Thymus (tissue), 11 donors: ENCODE results near the gene PDE2A. TPM values are rescaled to one million over a fixed set of nuclear protein-coding genes. Genes with fewer than 3 reads are reported as not detected.

Experiments
- DNase-seq, 9 donors: peaks; one replicate each; pipeline ENCODE4 v3.0.0-alpha.2; 2013; ENCODE audit warnings: low spot score in 9 of 9, low read depth in 6 of 9, missing footprints in 1 of 9
- H3K27ac ChIP-seq, 2 donors: one replicate each; pipeline ENCODE4 v1.5.1; 2013; ENCODE audit warnings: control low read depth in 1 of 2, low read depth in 1 of 2, low read length in 1 of 2, mild to moderate bottlenecking in 1 of 2, moderate library complexity in 1 of 2
- H3K27me3 ChIP-seq, 2 donors: one replicate each; pipeline ENCODE4 v1.5.1; 2013; ENCODE audit warnings: low read length in 1 of 2; ENCODE audit not compliant: control insufficient read depth in 2 of 2, insufficient read depth in 1 of 2
- H3K36me3 ChIP-seq, 2 donors: one replicate each; pipeline ENCODE4 v1.5.1; 2013; ENCODE audit warnings: low read length in 1 of 2, mild to moderate bottlenecking in 1 of 2, moderate library complexity in 1 of 2; ENCODE audit not compliant: control insufficient read depth in 2 of 2, insufficient read depth in 2 of 2
- H3K4me1 ChIP-seq, 2 donors: one replicate each; pipeline ENCODE4 v1.5.1; 2013; ENCODE audit warnings: low read length in 2 of 2; ENCODE audit not compliant: control insufficient read depth in 2 of 2, insufficient read depth in 2 of 2
- H3K4me3 ChIP-seq, 2 donors: one replicate each; pipeline ENCODE4 v1.5.1; 2013; ENCODE audit warnings: low read length in 2 of 2, control low read depth in 1 of 2, mild to moderate bottlenecking in 1 of 2
- H3K9me3 ChIP-seq, 2 donors: one replicate each; pipeline ENCODE4 v1.5.1; 2013; ENCODE audit warnings: low read length in 1 of 2, mild to moderate bottlenecking in 1 of 2; ENCODE audit not compliant: control insufficient read depth in 2 of 2, insufficient read depth in 1 of 2
- WGBS: extraction: QIAGEN DNeasy Blood & Tissue Kit; methylation state at CpG from one replicate; pipeline ENCODE4 v1.1.7; 2013; 5-methylcytosine and 5-hydroxymethylcytosine counted together
- polyA plus RNA-seq: library from polyadenylated mRNA; stranded (reverse); fragments of 200-250 nt; gene quantifications from one replicate; pipeline ENCODE4 v1.2.3, GENCODE V29; 2013
- total RNA-seq: library from RNA; stranded (reverse); fragments of 120-200 nt; gene quantifications from one replicate; pipeline ENCODE4 v1.2.4, GENCODE V29; 2013
- donor health status: healthy.

The PDE2A gene
- total and polyA plus RNA-seq, 2 donors, result 1.1 to 16.9 TPM

- H3K4me1 ChIP-seq, result no peaks in the 10 kb centered on the region
- H3K36me3 ChIP-seq, result no peaks in the 10 kb centered on the region
- no peak overlapping the region for H3K4me3 ChIP-seq
- no peak for DNase-seq
- H3K27me3 ChIP-seq, result peaks cover 25 to 86% of the 10 kb centered on the region in 2 donors
- no peaks in the 10 kb centered on the region for H3K9me3 ChIP-seq
- 90% methylated on average over 8 of the region's 8 CpGs for WGBS
- H3K27ac ChIP-seq, result no peak overlapping the region
Observed at GRCh38 chr11:72637926-72638325, 36.3 kb downstream of the PDE2A start.

GRCh38 chr11:72637198-72637597 lies 37.0 kb downstream of the PDE2A start:
- Histone ChIP-seq H3K4me3 (no peak overlapping the region), H3K4me1 (no peaks in the 10 kb centered on the region), H3K27me3 (peaks cover 19 to 79% of the 10 kb centered on the region in 2 donors), H3K9me3 (no peaks in the 10 kb centered on the region), H3K27ac (no peak overlapping the region), H3K36me3 (no peaks in the 10 kb centered on the region)
- whole genome bisulfite sequencing, result 96% methylated on average over 2 of the region's 2 CpGs
- no peak for DNase-seq

GRCh38 chr11:72636376-72636775 lies 37.8 kb downstream of the PDE2A start:
- H3K36me3 ChIP-seq, result no peaks in the 10 kb centered on the region
- no peaks in the 10 kb centered on the region for H3K9me3 ChIP-seq
- H3K4me1 ChIP-seq, result no peaks in the 10 kb centered on the region
- WGBS, result 92% methylated on average over 3 of the region's 3 CpGs
- H3K4me3 ChIP-seq, result no peak overlapping the region
- no peak overlapping the region for H3K27ac ChIP-seq
- no peak for DNase-seq
- H3K27me3 ChIP-seq, result peaks cover 11 to 71% of the 10 kb centered on the region in 2 donors

GRCh38 chr11:72635933-72636332 lies 38.3 kb downstream of the PDE2A start:
- Histone ChIP-seq H3K27me3 (peaks cover 7 to 67% of the 10 kb centered on the region in 2 donors), H3K9me3 (no peaks in the 10 kb centered on the region), H3K4me3 (no peak overlapping the region), H3K27ac (no peak overlapping the region), H3K4me1 (no peaks in the 10 kb centered on the region), H3K36me3 (no peaks in the 10 kb centered on the region)
- DNase-seq, result no peak
- WGBS, result 90% methylated on average over 6 of the region's 6 CpGs

GRCh38 chr11:72635309-72635915 lies 38.8 kb downstream of the PDE2A start:
- 85% methylated on average over 9 of the region's 9 CpGs for WGBS
- Histone ChIP-seq H3K27ac (no peak overlapping the region), H3K27me3 (peaks cover 3 to 61% of the 10 kb centered on the region in 2 donors), H3K4me3 (no peak overlapping the region), H3K9me3 (no peaks in the 10 kb centered on the region), H3K4me1 (no peaks in the 10 kb centered on the region), H3K36me3 (no peaks in the 10 kb centered on the region)
- no peak for DNase-seq

GRCh38 chr11:72634472-72635095 lies 39.6 kb downstream of the PDE2A start:
- no peak for DNase-seq
- no peak overlapping the region for H3K27ac ChIP-seq

GRCh38 chr11:72634016-72634415 lies 40.2 kb downstream of the PDE2A start:
- Histone ChIP-seq H3K36me3 (no peaks in the 10 kb centered on the region), H3K27me3 (peaks cover 0 to 47% of the 10 kb centered on the region in 2 donors), H3K4me3 (no peak overlapping the region), H3K4me1 (no peaks in the 10 kb centered on the region), H3K27ac (no peak overlapping the region), H3K9me3 (no peaks in the 10 kb centered on the region)
- 81% methylated on average over 9 of the region's 9 CpGs for WGBS
- DNase-seq, result no peak

More at GRCh38 chr11:72634472-72635095, 39.6 kb downstream of the PDE2A start:
- peaks cover 0 to 53% of the 10 kb centered on the region in 2 donors for H3K27me3 ChIP-seq
- WGBS, result 77% methylated on average over 7 of the region's 7 CpGs
- no peak overlapping the region for H3K4me3 ChIP-seq
- H3K4me1 ChIP-seq, result no peaks in the 10 kb centered on the region
- H3K36me3 ChIP-seq, result no peaks in the 10 kb centered on the region
- no peaks in the 10 kb centered on the region for H3K9me3 ChIP-seq

GRCh38 chr11:72633068-72633467 lies 41.2 kb downstream of the PDE2A start:
- no peaks in the 10 kb centered on the region for H3K4me1 ChIP-seq
- no peak overlapping the region for H3K27ac ChIP-seq

GRCh38 chr11:72631806-72632731 lies 42.2 kb downstream of the PDE2A start:
- DNase-seq, result no peak
- no peak overlapping the region for H3K4me3 ChIP-seq
- H3K9me3 ChIP-seq, result no peaks in the 10 kb centered on the region
- WGBS, result 93% methylated on average over 18 of the region's 18 CpGs
- peaks cover 0 to 33% of the 10 kb centered on the region in 2 donors for H3K27me3 ChIP-seq
- H3K36me3 ChIP-seq, result no peaks in the 10 kb centered on the region
- H3K27ac ChIP-seq, result no peak overlapping the region
- H3K4me1 ChIP-seq, result no peaks in the 10 kb centered on the region

More at GRCh38 chr11:72633068-72633467, 41.2 kb downstream of the PDE2A start:
- Histone ChIP-seq H3K9me3 (no peaks in the 10 kb centered on the region), H3K36me3 (no peaks in the 10 kb centered on the region), H3K27me3 (peaks cover 0 to 38% of the 10 kb centered on the region in 2 donors), H3K4me3 (no peak overlapping the region)
- 66% methylated on average over 4 of the region's 4 CpGs for WGBS
- no peak for DNase-seq
